ENCODE results near the gene EXOC6.
A peak's percentile ranks its signal among the peaks of the same experiment; 100 is the strongest.

The EXOC6 gene

GRCh38 chr10:92834986-92835385, 13.3 kb upstream of the EXOC6 start:
- DNase-seq: no peak

- no peak for DNase-seq
Observed at GRCh38 chr10:92837456-92837855, 10.9 kb upstream of the EXOC6 start.

GRCh38 chr10:92839191-92840085, 8.9 kb upstream of the EXOC6 start:
- peak; percentile 3 for DNase-seq

GRCh38 chr10:92844746-92845145, 3.6 kb upstream of the EXOC6 start:
- no peak for DNase-seq

- DNase-seq: no peak
Observed at GRCh38 chr10:92845921-92846320, 2.4 kb upstream of the EXOC6 start.

- DNase-seq: no peak
Observed at GRCh38 chr10:92846344-92846743, 2.0 kb upstream of the EXOC6 start.

- no peak for DNase-seq
Observed at GRCh38 chr10:92846854-92847201, 1.5 kb upstream of the EXOC6 start.

GRCh38 chr10:92847202-92847864, 987 bp upstream of the EXOC6 start:
- DNase-seq: no peak

- peak; percentile 44 for DNase-seq
Observed at GRCh38 chr10:92848037-92848440, 281 bp upstream of the EXOC6 start.

GRCh38 chr10:92849234-92849525, 860 bp downstream of the EXOC6 start:
- DNase-seq: no peak

- DNase-seq: no peak
Observed at GRCh38 chr10:92849576-92850090, 1.3 kb downstream of the EXOC6 start.

GRCh38 chr10:92850185-92850584, 1.9 kb downstream of the EXOC6 start:
- no peak for DNase-seq

- no peak for DNase-seq
Observed at GRCh38 chr10:92851003-92851402, 2.7 kb downstream of the EXOC6 start.

- DNase-seq: no peak
Observed at GRCh38 chr10:92855560-92855959, 7.2 kb downstream of the EXOC6 start.

GRCh38 chr10:92857904-92858514, 9.7 kb downstream of the EXOC6 start:
- DNase-seq: no peak

- DNase-seq: no peak
Observed at GRCh38 chr10:92867235-92867634, 18.9 kb downstream of the EXOC6 start.

- no peak for DNase-seq
Observed at GRCh38 chr10:92868036-92868435, 19.7 kb downstream of the EXOC6 start.

- no peak for DNase-seq
Observed at GRCh38 chr10:92868557-92868956, 20.2 kb downstream of the EXOC6 start.

- DNase-seq: no peak
Observed at GRCh38 chr10:92873029-92873428, 24.7 kb downstream of the EXOC6 start.

GRCh38 chr10:92876509-92877036, 28.3 kb downstream of the EXOC6 start:
- no peak for DNase-seq

- peak; percentile 20 for DNase-seq
Observed at GRCh38 chr10:92880233-92880861, 32.0 kb downstream of the EXOC6 start.

GRCh38 chr10:92880917-92881316, 32.6 kb downstream of the EXOC6 start:
- DNase-seq: no peak

- no peak for DNase-seq
Observed at GRCh38 chr10:92886334-92886961, 38.1 kb downstream of the EXOC6 start.
